B cell (primary cell): Measurements from ENCODE around the gene ELOA2. TPM values are rescaled to one million over a fixed set of nuclear protein-coding genes. Genes with fewer than 3 reads are reported as not detected.
"Not testable (repeated sequence)": the region's sequence is repeated elsewhere in the genome, so short reads cannot be mapped to it uniquely, and the experiment has no call there.

Source experiments
- ATAC-seq: fragments of 200-7000 bp; cut with Tn5 transposase; one replicate; pipeline ENCODE4 v1.10.0; 2021; ENCODE audit warnings: low read depth, mild to moderate bottlenecking, moderate number of reproducible peaks, moderate library complexity
- CTCF ChIA-PET: fragments of 350-600 bp; sonication (Branson Sonifier 250); formaldehyde crosslinking; loops from one replicate; lab custom pipeline; 2021; ENCODE audit warnings: antibody characterized with exemption, inconsistent platforms; lab: Charles Lee
- POLR2A ChIA-PET: fragments of 350-600 bp; sonication (Branson Sonifier 250); formaldehyde crosslinking; loops from one replicate; lab custom pipeline; 2021; ENCODE audit warnings: antibody characterized with exemption; lab: Charles Lee
- DNase-seq: peaks from one replicate; pipeline ENCODE4 v3.0.0; 2013
- H2AFZ ChIP-seq: 2 replicates; pipeline ENCODE4 v1.6.1; 2012; ENCODE audit warnings: mild to moderate bottlenecking, low read depth, low read length; ENCODE audit not compliant: insufficient read depth, poor library complexity, severe bottlenecking
- H3K27ac ChIP-seq, 2 donors: 1 replicate in 1 of 2; 2 replicates in 1 of 2; pipeline ENCODE4 v1.5.1; 2012 to 2013; ENCODE audit warnings: low read length in 2 of 2, mild to moderate bottlenecking in 2 of 2, moderate library complexity in 1 of 2
- H3K27me3 ChIP-seq, 4 experiments: fragments of 200-600 bp in 1 of 4; sonication (generic) in 1 of 4; replicated peaks in 1 of 4; 1 replicate in 2 of 4; 2 replicates in 2 of 4; pipeline versions ENCODE4 v1.6.1 to v1.7.0; 2013 to 2016; ENCODE audit warnings: low read length in 3 of 4, mild to moderate bottlenecking in 2 of 4, mixed read lengths in 1 of 4, moderate library complexity in 1 of 4; ENCODE audit not compliant: insufficient read depth in 4 of 4, control insufficient read depth in 3 of 4; ENCODE audit errors: control extremely low read depth in 1 of 4
- H3K36me3 ChIP-seq, 2 experiments: replicated peaks in 1 of 2; 1 replicate in 1 of 2; 2 replicates in 1 of 2; pipeline versions ENCODE4 v1.6.1 to v1.7.1; 2013; ENCODE audit warnings: low read length in 1 of 2; ENCODE audit not compliant: insufficient read depth in 2 of 2, control insufficient read depth in 1 of 2; ENCODE audit errors: control extremely low read depth in 1 of 2, extremely low read depth in 1 of 2
- H3K4me1 ChIP-seq, 2 donors: fragments of 200-600 bp in 1 of 2; sonication (generic) in 1 of 2; 1 replicate in 1 of 2; 2 replicates in 1 of 2; pipeline versions ENCODE4 v1.5.1 to v1.6.1; 2013 to 2017; ENCODE audit warnings: low read length in 2 of 2; ENCODE audit not compliant: control insufficient read depth in 2 of 2, insufficient read depth in 2 of 2
- H3K4me2 ChIP-seq: replicated peaks from 2 replicates; pipeline ENCODE3; 2012; ENCODE audit warnings: mild to moderate bottlenecking, low read depth, low read length; ENCODE audit not compliant: poor library complexity, severe bottlenecking
- H3K4me3 ChIP-seq, 5 experiments: fragments of 200-600 bp in 1 of 5; sonication (generic) in 1 of 5; 1 replicate in 3 of 5; 2 replicates in 2 of 5; pipeline versions ENCODE4 v1.5.1 to v1.7.0; 2011 to 2016; ENCODE audit warnings: low read length in 4 of 5, mild to moderate bottlenecking in 4 of 5, low read depth in 2 of 5, control low read depth in 1 of 5, moderate library complexity in 1 of 5; ENCODE audit not compliant: insufficient read depth in 1 of 5; ENCODE audit errors: control extremely low read depth in 1 of 5, extremely low read depth in 1 of 5
- H3K79me2 ChIP-seq: fragments of 200-600 bp; sonication (generic); one replicate; pipeline ENCODE4 v1.6.0; 2016; ENCODE audit warnings: low read length; ENCODE audit not compliant: control insufficient read depth, insufficient read depth
- H3K9ac ChIP-seq: fragments of 200-600 bp; sonication (generic); 2 replicates; pipeline ENCODE4 v1.6.1; 2017; ENCODE audit warnings: mild to moderate bottlenecking, low read length, moderate library complexity
- H3K9me3 ChIP-seq, 3 donors: one replicate each; pipeline versions ENCODE4 v1.6.1 to v1.7.1; 2013; ENCODE audit warnings: low read length in 2 of 3; ENCODE audit not compliant: control insufficient read depth in 2 of 3, insufficient read depth in 1 of 3; ENCODE audit errors: control extremely low read depth in 1 of 3
- H4K20me1 ChIP-seq: 2 replicates; pipeline ENCODE4 v1.6.0; 2012; ENCODE audit warnings: mild to moderate bottlenecking, low read length; ENCODE audit not compliant: insufficient read depth, control insufficient read depth, poor library complexity, severe bottlenecking
- H3K27ac Mint-ChIP-seq: one replicate; pipeline ENCODE4 v1.8.0; 2021; ENCODE audit warnings: mixed read lengths
- H3K27me3 Mint-ChIP-seq: one replicate; pipeline ENCODE4 v1.8.0; 2021; ENCODE audit warnings: mixed read lengths
- H3K4me1 Mint-ChIP-seq: one replicate; pipeline ENCODE4 v1.8.0; 2021; ENCODE audit warnings: mixed read lengths
- H3K4me3 Mint-ChIP-seq: one replicate; pipeline ENCODE4 v1.8.0; 2021; ENCODE audit warnings: mixed read lengths
- H3K9me3 Mint-ChIP-seq: one replicate; pipeline ENCODE4 v1.8.0; 2022; ENCODE audit warnings: mixed read lengths; ENCODE audit not compliant: insufficient read depth
- CTCF ChIP-seq: fragments of 200-600 bp; IDR thresholded peaks from one replicate; pipeline ENCODE4 v1.8.0; 2022; ENCODE audit warnings: antibody characterized with exemption, mild to moderate bottlenecking
- EZH2 ChIP-seq: IDR thresholded peaks from 2 replicates; pipeline ENCODE4 v1.6.1; 2012; ENCODE audit warnings: borderline replicate concordance, low read depth, mild to moderate bottlenecking, moderate library complexity, low read length; ENCODE audit not compliant: insufficient read depth, poor library complexity, severe bottlenecking
- WGBS: methylation state at CpG from one replicate; pipeline ENCODE4 v1.1.5; 2013; ENCODE audit warnings: missing lambda C conversion rate; ENCODE audit not compliant: insufficient coverage; 5-methylcytosine and 5-hydroxymethylcytosine counted together
- intact Hi-C: fragments of 100-400 bp; cut with micrococcal nuclease; formaldehyde crosslinking; loops from one replicate; pipeline ENCODE4 v1.10.0; 2022
- polyA plus RNA-seq: library from polyadenylated mRNA; depleted of rRNA; stranded (reverse); fragments of >200 nt; gene quantifications from 2 replicates; pipeline ENCODE4 v1.2.3, GENCODE V29; 2012
- total RNA-seq, 2 donors: library from RNA; stranded (reverse); fragments of 120-200 nt in 1 of 2; gene quantifications; 1 replicate in 1 of 2; 2 replicates in 1 of 2; pipeline versions ENCODE4 v1.2.3 to v1.2.4, GENCODE V29; 2013 to 2022

Gene ELOA2
- total and polyA plus RNA-seq, 2 donors (not counting 1 experiment from before 2014, with no cell fraction given), result not detected

GRCh38 chr18:47032945-47033344 lies 2.5 kb downstream of the ELOA2 start:
- ChIA-PET POLR2A (no interaction called here), CTCF (no interaction called here)
- 93% methylated on average over 19 of the region's 19 CpGs for WGBS
- H3K79me2 ChIP-seq, result no peaks in the 10 kb centered on the region
- Mint-ChIP-seq H3K27ac (no peak overlapping the region), H3K27me3 (no peaks in the 10 kb centered on the region), H3K4me1 (peaks cover 3% of the 10 kb centered on the region), H3K9me3 (no peaks in the 10 kb centered on the region), H3K4me3 (no peak overlapping the region)
- peaks cover 0 to 25% (median 0%) of the 10 kb centered on the region in 3 donors for H3K9me3 ChIP-seq
- no peak for ATAC-seq
- H3K4me3 ChIP-seq, result no peak overlapping the region
- no peaks in the 10 kb centered on the region for H3K36me3 ChIP-seq
- H3K4me2 ChIP-seq, result no peak overlapping the region
- H3K27ac ChIP-seq, result no peak overlapping the region
- no peak for DNase-seq
- H3K9ac ChIP-seq, result no peak overlapping the region
- H3K27me3 ChIP-seq, result no peaks in the 10 kb centered on the region
- no peaks in the 10 kb centered on the region for H3K4me1 ChIP-seq
- H2AFZ ChIP-seq, result no peak overlapping the region
- intact Hi-C loops, result no loop called here
- H4K20me1 ChIP-seq, result no peaks in the 10 kb centered on the region
- no peak for TF ChIP-seq CTCF
- no peak for TF ChIP-seq EZH2

- POLR2A ChIA-PET, H3K4me2 ChIP-seq, H3K4me3 ChIP-seq, H3K27ac Mint-ChIP-seq, CTCF ChIA-PET, H3K79me2 ChIP-seq, DNase-seq, H4K20me1 ChIP-seq, H3K9ac ChIP-seq, H3K27me3 Mint-ChIP-seq, ATAC-seq, H3K4me1 Mint-ChIP-seq, H3K36me3 ChIP-seq, H3K4me1 ChIP-seq, H3K4me3 Mint-ChIP-seq, H3K27me3 ChIP-seq, H3K9me3 Mint-ChIP-seq, intact Hi-C loops, H2AFZ ChIP-seq, H3K27ac ChIP-seq: not testable (repeated sequence)
- WGBS, result 96% methylated on average over 4 of the region's 12 CpGs
- H3K9me3 ChIP-seq, result peaks cover 0 to 25% (median 0%) of the 10 kb centered on the region in 3 donors
These were observed 4.5 kb downstream of the ELOA2 start for GRCh38 chr18:47030887-47031286.

DNA sequence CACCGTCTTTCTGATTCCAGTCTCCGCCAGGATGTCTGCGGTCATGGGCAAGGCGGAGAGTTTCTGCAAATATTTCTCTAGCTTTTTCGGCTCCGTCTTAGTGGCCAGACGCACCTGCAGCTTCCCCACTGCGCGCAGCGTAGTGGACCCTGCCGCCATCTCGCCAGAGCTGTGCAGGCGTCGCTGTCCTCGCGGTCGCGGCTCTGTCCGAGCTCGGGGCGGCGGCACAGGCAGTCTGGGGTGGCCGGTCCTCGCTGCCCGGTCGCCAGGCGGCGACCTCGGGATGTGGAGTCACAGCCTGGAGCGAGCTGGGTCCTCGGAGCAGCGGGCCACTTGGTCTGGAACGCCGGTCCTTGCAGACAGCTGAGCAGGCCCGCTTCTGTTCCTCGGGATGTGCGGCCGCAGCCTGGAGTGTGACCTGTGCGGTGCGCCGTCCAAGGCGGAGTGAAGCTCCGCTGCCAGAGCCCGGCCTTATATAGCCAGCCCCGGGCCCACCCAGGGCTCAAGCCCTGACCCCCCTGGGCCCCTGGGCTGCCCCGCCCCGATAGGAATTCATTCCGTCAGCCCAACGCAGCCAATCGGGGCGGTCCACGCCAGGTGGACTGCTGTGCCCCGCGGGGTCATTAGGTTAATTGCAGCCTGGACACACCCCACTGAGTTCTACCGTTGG lies 5.6 kb downstream of the ELOA2 start:
- H3K4me2 ChIP-seq, POLR2A ChIA-PET, H3K4me1 Mint-ChIP-seq, H3K9ac ChIP-seq, H4K20me1 ChIP-seq, DNase-seq, H3K4me3 Mint-ChIP-seq, H3K27ac ChIP-seq, H3K36me3 ChIP-seq, ATAC-seq, intact Hi-C loops, H3K79me2 ChIP-seq, H3K9me3 Mint-ChIP-seq, H2AFZ ChIP-seq, CTCF ChIA-PET, H3K27me3 ChIP-seq, H3K27me3 Mint-ChIP-seq, H3K4me3 ChIP-seq, H3K27ac Mint-ChIP-seq, H3K4me1 ChIP-seq: not testable (repeated sequence)
- no CpG with 5 or more reads among the region's 55 CpGs for WGBS
- peaks cover 0 to 22% (median 0%) of the 10 kb centered on the region in 3 donors for H3K9me3 ChIP-seq
